Measurements from ENCODE around the gene SRSF2. TPM values are rescaled to one million over a fixed set of nuclear protein-coding genes. Genes with fewer than 3 reads are reported as not detected.

SRSF2 gene, protein sequence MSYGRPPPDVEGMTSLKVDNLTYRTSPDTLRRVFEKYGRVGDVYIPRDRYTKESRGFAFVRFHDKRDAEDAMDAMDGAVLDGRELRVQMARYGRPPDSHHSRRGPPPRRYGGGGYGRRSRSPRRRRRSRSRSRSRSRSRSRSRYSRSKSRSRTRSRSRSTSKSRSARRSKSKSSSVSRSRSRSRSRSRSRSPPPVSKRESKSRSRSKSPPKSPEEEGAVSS
- total RNA-seq, result 152 and 165 TPM in 2 replicates

DNA sequence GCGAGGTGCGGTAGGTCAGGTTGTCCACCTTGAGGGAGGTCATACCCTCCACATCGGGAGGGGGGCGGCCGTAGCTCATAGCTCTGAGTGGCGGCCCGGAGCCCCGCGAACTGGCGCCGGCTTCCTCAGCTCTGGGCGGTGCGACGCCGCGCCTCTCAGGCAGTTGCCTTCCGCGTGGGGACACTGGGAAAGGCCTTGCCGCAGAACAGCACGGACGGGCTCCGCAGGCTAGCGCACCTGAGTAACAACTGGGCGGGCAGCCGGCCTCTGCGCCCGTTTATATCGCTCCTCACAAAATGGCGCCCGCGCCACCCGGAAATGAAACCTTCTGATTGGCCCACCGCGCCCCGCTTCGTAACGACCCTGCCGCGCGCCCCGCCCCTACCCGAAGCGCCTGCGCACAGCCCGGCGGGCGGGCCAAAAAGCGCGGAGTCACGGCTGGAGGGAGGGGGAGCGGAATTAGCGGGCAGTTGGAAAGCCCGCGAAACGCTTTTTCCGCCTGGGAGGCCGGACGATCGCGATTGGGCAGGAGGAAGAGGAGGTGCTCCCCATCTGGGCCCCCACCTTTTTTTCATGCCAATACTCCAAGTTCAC, at the start of gene SRSF2:
SRSF2 (minus strand) TSS at position 250 of the 594 bp plus-strand sequence; CDS start at position 79, 171 bp downstream.
- TF ChIP-seq, protein P1, sequence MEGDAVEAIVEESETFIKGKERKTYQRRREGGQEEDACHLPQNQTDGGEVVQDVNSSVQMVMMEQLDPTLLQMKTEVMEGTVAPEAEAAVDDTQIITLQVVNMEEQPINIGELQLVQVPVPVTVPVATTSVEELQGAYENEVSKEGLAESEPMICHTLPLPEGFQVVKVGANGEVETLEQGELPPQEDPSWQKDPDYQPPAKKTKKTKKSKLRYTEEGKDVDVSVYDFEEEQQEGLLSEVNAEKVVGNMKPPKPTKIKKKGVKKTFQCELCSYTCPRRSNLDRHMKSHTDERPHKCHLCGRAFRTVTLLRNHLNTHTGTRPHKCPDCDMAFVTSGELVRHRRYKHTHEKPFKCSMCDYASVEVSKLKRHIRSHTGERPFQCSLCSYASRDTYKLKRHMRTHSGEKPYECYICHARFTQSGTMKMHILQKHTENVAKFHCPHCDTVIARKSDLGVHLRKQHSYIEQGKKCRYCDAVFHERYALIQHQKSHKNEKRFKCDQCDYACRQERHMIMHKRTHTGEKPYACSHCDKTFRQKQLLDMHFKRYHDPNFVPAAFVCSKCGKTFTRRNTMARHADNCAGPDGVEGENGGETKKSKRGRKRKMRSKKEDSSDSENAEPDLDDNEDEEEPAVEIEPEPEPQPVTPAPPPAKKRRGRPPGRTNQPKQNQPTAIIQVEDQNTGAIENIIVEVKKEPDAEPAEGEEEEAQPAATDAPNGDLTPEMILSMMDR (IDR thresholded peaks at IDR 0.05; ENCODE audit: insufficient read depth, low read depth, low read length), result no peak
- DNase-seq (ENCODE audit: low read depth), result peak; percentile 99
- H3K4me3 ChIP-seq (ENCODE audit: low read depth, low read length), result peak within 1 kb of the TSS; percentile 94

DNA sequence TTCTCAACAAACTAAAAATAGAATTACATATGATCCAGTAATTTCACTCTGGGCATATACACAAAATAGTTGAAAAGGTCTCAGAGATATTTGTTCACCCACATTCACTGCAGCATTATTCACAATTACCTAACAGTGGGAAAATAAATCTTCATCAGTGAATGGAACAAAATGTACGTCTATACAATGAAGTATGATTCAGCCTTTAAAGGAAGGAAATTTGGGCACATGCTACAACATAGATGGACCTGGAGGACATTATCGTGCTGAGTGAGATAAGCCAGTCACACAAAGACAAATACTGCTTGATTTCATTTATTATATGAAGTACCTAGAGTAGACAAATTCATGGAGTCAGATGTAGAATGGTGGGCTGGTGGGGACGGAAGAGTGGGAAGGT, 47.8 kb upstream of the SRSF2 start:
- DNase-seq (ENCODE audit: low read depth), result no peak
- H3K4me3 ChIP-seq (ENCODE audit: low read depth, low read length), result no peak overlapping the region
- TF ChIP-seq, protein P1 (IDR thresholded peaks at IDR 0.05; ENCODE audit: insufficient read depth, low read depth, low read length), result no peak

DNA sequence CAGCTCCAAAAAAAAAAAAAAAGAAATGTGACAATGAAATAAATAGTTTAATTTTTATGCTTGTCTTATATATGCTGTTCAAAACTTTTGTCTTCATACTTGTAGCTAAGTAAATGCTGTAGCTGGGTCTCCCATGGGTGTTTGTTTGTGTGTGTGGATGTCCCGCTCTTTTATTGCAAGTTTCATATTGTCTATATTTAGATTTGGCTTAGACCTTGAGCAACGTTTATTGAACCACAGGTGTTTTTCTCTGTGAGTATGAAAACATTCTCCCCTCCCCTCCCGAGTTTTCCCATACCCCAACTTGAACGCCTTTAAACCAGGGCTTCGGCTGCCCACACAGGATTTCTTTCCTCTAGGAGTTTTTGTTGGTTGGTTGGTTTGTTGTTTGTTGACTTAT, 46.0 kb upstream of the SRSF2 start:
- no peak for DNase-seq (ENCODE audit: low read depth)
- TF ChIP-seq, protein P1 (IDR thresholded peaks at IDR 0.05; ENCODE audit: insufficient read depth, low read depth, low read length), result no peak

DNA sequence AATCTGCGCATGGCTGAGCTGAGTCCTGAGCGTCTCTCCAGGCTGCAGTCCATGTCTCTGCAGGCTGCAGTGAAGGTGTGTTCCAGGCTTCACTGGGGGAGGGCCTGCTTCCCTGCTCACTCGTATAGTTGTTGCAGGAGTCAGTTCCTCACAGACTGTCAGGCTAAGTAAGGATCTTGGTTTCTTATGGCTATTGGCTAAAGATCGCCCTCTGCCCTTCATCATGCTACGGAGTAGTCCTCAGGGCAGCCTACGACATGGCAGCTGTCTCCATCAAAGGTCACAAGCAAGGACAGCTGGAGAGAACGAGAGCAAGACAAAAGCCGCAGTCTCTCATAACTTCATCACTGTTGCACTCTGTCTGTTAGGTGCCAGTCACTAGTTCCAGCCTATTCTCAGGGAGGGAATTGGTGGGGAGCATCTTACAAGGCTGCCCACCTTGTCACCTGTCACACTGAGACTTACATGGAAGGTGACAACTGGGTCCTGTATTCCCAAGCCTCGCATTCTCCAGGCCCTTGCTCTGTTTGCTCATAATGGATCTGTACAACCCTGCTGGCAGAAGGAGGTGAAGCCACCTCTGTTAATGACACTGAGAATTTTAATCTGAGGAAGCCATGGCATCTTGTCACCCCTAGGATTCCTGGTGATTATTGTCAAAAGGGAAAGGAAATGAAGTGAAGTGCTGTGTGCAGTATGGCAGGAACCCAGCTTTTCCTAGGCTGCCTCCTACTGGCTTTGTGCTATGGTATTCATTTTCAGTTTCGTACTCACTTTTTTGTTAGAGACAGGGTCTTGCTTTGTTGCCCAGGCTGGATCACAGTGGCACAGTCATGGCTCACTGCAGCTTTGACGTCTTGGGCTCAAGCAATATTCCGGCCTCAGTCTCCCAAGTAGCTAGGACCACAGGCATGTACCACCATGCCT, 44.2 kb upstream of the SRSF2 start:
- no peak for DNase-seq (ENCODE audit: low read depth)
- H3K4me3 ChIP-seq (ENCODE audit: low read depth, low read length), result no peak overlapping the region
- TF ChIP-seq, protein P1 (IDR thresholded peaks at IDR 0.05; ENCODE audit: insufficient read depth, low read depth, low read length), result no peak

More for the DNA sequence above, 46.0 kb upstream of the SRSF2 start:
- H3K4me3 ChIP-seq (ENCODE audit: low read depth, low read length), result no peak overlapping the region

DNA sequence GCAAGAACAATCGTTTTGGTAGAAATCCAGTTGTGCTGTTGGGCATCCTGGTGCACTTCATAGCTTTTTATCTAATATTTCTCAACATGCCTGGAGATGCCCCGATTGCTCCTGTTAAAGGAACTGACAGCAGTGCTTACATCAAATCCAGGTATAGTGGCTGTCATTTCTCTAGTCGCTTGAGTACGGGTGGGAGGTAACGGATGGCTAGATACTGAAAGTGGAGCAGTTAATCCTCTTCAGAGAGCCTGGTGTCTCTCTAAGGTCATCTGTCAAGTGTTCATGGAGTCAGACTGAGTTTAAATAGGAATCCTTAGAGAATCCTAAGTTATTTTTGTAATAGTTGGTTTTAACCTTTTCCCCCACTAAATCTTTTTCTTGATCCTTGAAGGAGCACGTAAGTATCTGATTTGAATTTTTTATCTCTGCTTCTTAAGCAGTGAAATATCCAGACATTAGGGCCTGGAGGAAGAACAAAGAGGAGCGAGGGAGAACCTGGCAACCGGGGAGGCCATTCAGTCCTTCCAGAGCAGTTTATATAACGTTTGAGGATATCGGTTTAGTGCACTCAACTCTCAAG, 38.0 kb upstream of the SRSF2 start:
- TF ChIP-seq, protein P1 (IDR thresholded peaks at IDR 0.05; ENCODE audit: insufficient read depth, low read depth, low read length), result no peak
- no peak for DNase-seq (ENCODE audit: low read depth)
- H3K4me3 ChIP-seq (ENCODE audit: low read depth, low read length), result no peak overlapping the region

DNA sequence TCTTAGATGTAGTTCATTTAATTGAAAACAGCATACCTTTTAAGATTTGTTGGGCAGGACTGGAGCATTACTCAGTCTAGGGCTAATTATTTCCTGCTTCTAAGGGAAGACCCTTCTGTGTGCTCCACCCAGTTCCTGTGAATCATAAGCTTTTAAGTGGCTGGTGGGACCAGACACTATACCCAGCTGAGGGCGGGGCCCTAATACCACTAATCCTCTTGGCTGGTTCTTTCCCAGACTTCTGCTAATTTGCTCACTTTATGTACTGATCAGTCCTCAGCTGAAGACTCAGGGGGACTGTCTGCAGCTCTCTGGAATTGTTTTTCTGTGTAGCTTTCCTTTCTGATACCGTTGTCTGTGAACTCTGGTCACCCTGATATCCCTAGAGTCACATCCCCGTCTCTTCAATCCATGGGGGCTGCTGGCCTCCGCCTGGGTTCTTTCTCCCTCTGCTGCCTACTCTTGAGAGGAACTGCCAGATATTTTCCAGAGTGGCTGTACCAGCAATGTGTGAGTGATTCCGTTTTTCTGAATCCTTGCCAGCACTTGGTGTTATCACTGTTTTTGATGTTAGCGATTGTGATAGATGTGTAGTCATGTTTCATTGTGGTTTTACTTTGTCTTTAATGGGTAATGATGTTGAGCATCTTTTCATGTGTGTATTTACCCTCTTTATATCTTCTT, 35.9 kb upstream of the SRSF2 start:
- TF ChIP-seq, protein P1 (IDR thresholded peaks at IDR 0.05; ENCODE audit: insufficient read depth, low read depth, low read length), result peak; percentile 15
- DNase-seq (ENCODE audit: low read depth), result peak; percentile 97
- peak overlapping the region; percentile 44 for H3K4me3 ChIP-seq (ENCODE audit: low read depth, low read length)

All from fibroblast of villous mesenchyme (primary cell).